H1 (cell line): ENCODE measurements around the gene DYNC2I2. TPM values are rescaled to one million over a fixed set of nuclear protein-coding genes. Genes with fewer than 3 reads are reported as not detected.

Experiments
- CTCF ChIA-PET: fragments of 300-600 bp; sonication (Branson Sonifier 250); formaldehyde crosslinking; loops from one replicate; lab custom pipeline; 2021; ENCODE audit not compliant: partially characterized antibody; lab: Charles Lee
- POLR2A ChIA-PET: fragments of 300-600 bp; sonication (Branson Sonifier 250); formaldehyde crosslinking; loops from one replicate; lab custom pipeline; 2021; ENCODE audit warnings: inconsistent platforms; ENCODE audit not compliant: partially characterized antibody; lab: Charles Lee
- DNase-seq, 2 experiments: peaks; one replicate each; pipeline versions ENCODE4 v3.0.0 to v3.0.0-alpha.2; 2010 to 2022; ENCODE audit warnings: low spot score in 2 of 2, low read depth in 1 of 2, mixed read lengths in 1 of 2
- FAIRE-seq: peaks from 2 replicates; lab custom pipeline; 2011; peaks lifted over from hg19 to GRCh38; lab: Jason Lieb, UNC
- H2AFZ ChIP-seq: 2 replicates; pipeline ENCODE4 v1.8.1; 2012; ENCODE audit warnings: low read length, inconsistent platforms
- H2AK5ac ChIP-seq: 2 replicates; pipeline ENCODE4 v1.6.1; 2013; ENCODE audit warnings: low read depth, low read length
- H2BK120ac ChIP-seq: replicated peaks from 2 replicates; pipeline ENCODE3; 2013; ENCODE audit warnings: low read depth, low read length, inconsistent platforms
- H2BK12ac ChIP-seq: 2 replicates; pipeline ENCODE4 v1.6.1; 2013; ENCODE audit warnings: low read depth, low read length
- H2BK15ac ChIP-seq: 2 replicates; pipeline ENCODE4 v1.6.1; 2013; ENCODE audit warnings: low read length
- H2BK20ac ChIP-seq: 2 replicates; pipeline ENCODE4 v1.6.1; 2013; ENCODE audit warnings: low read length
- H2BK5ac ChIP-seq: 2 replicates; pipeline ENCODE4 v1.6.1; 2013; ENCODE audit warnings: low read depth, low read length
- H3K14ac ChIP-seq: 2 replicates; pipeline ENCODE4 v1.6.1; 2013; ENCODE audit warnings: inconsistent platforms; ENCODE audit not compliant: insufficient read length
- H3K18ac ChIP-seq: 2 replicates; pipeline ENCODE4 v1.6.1; 2013; ENCODE audit warnings: low read length; ENCODE audit errors: extremely low read depth
- H3K23ac ChIP-seq: 2 replicates; pipeline ENCODE4 v1.6.1; 2013; ENCODE audit warnings: inconsistent platforms; ENCODE audit not compliant: insufficient read length
- H3K23me2 ChIP-seq: 2 replicates; pipeline ENCODE4 v1.6.1; 2013; ENCODE audit warnings: low read depth, low read length
- H3K27ac ChIP-seq: 2 replicates; pipeline ENCODE4 v1.6.1; 2011; ENCODE audit warnings: low read depth, low read length, inconsistent platforms
- H3K27me3 ChIP-seq, 4 experiments: replicated peaks in 1 of 4; 1 replicate in 1 of 4; 2 replicates in 3 of 4; pipeline versions ENCODE4 v1.6.1 to v1.8.1; 2011 to 2013; ENCODE audit warnings: low read length in 3 of 4, mild to moderate bottlenecking in 3 of 4, inconsistent platforms in 2 of 4, mixed read lengths in 2 of 4, moderate library complexity in 1 of 4; ENCODE audit not compliant: control insufficient read depth in 3 of 4, insufficient read depth in 3 of 4; ENCODE audit errors: extremely low read depth in 1 of 4
- H3K36me3 ChIP-seq, 4 experiments: 2 replicates each; pipeline versions ENCODE4 v1.6.1 to v1.8.1; 2011 to 2013; ENCODE audit warnings: mild to moderate bottlenecking in 4 of 4, low read length in 3 of 4, moderate library complexity in 2 of 4, control low read depth in 1 of 4, inconsistent platforms in 1 of 4; ENCODE audit not compliant: insufficient read depth in 4 of 4, control insufficient read depth in 2 of 4
- H3K4ac ChIP-seq: replicated peaks from 2 replicates; pipeline ENCODE3; 2013; ENCODE audit warnings: low read length, low read depth, mixed read lengths, inconsistent platforms; ENCODE audit not compliant: insufficient read length
- H3K4me1 ChIP-seq, 4 experiments: replicated peaks in 1 of 4; 1 replicate in 1 of 4; 2 replicates in 3 of 4; pipeline versions ENCODE4 v1.6.1 to v1.8.1; 2011 to 2013; ENCODE audit warnings: low read length in 3 of 4, inconsistent platforms in 2 of 4, mixed read lengths in 1 of 4; ENCODE audit not compliant: insufficient read depth in 4 of 4, control insufficient read depth in 3 of 4
- H3K4me2 ChIP-seq, 2 experiments: 2 replicates each; pipeline versions ENCODE4 v1.6.1 to v1.8.1; 2011 to 2013; ENCODE audit warnings: low read depth in 2 of 2, low read length in 2 of 2, control low read depth in 1 of 2, inconsistent platforms in 1 of 2, mild to moderate bottlenecking in 1 of 2; ENCODE audit not compliant: insufficient read depth in 1 of 2
- H3K4me3 ChIP-seq, 4 experiments: fragments of 200-600, 300-600 bp in 1 of 4; sonication (generic), shearing (Covaris generic), sonication (Bioruptor Twin) in 1 of 4; 2 replicates each; pipeline versions ENCODE4 v1.5.1 to v1.8.1; 2011 to 2016; ENCODE audit warnings: low read length in 4 of 4, low read depth in 3 of 4, control low read depth in 2 of 4, inconsistent platforms in 2 of 4, mild to moderate bottlenecking in 2 of 4, mixed read lengths in 1 of 4, moderate library complexity in 1 of 4; ENCODE audit not compliant: insufficient read depth in 2 of 4; ENCODE audit errors: extremely low read depth in 1 of 4
- H3K56ac ChIP-seq: replicated peaks from 2 replicates; pipeline ENCODE3; 2013; ENCODE audit warnings: low read depth, mild to moderate bottlenecking, mixed read lengths, low read length, inconsistent platforms; ENCODE audit not compliant: insufficient read length
- H3K79me1 ChIP-seq: 2 replicates; pipeline ENCODE4 v1.6.1; 2013; ENCODE audit warnings: low read depth, low read length, control low read depth
- H3K79me2 ChIP-seq, 2 experiments: 2 replicates each; pipeline versions ENCODE4 v1.6.1 to v1.8.1; 2012 to 2013; ENCODE audit warnings: low read length in 2 of 2, mild to moderate bottlenecking in 2 of 2, inconsistent platforms in 1 of 2; ENCODE audit not compliant: insufficient read depth in 2 of 2, control insufficient read depth in 1 of 2
- H3K9ac ChIP-seq, 4 experiments: replicated peaks in 1 of 4; 1 replicate in 1 of 4; 2 replicates in 3 of 4; pipeline versions ENCODE4 v1.6.1 to v1.8.1; 2011 to 2013; ENCODE audit warnings: low read depth in 3 of 4, low read length in 3 of 4, control low read depth in 2 of 4, mild to moderate bottlenecking in 2 of 4, moderate library complexity in 2 of 4, inconsistent platforms in 1 of 4; ENCODE audit errors: extremely low read depth in 1 of 4
- H3K9me3 ChIP-seq, 2 experiments: 2 replicates each; pipeline versions ENCODE4 v1.6.1 to v1.8.1; 2012 to 2013; ENCODE audit warnings: mild to moderate bottlenecking in 2 of 2, moderate library complexity in 2 of 2, control low read depth in 1 of 2, inconsistent platforms in 1 of 2, low read depth in 1 of 2, low read length in 1 of 2, mixed read lengths in 1 of 2; ENCODE audit not compliant: insufficient read depth in 2 of 2
- H4K20me1 ChIP-seq, 2 experiments: replicated peaks in 1 of 2; 2 replicates each; pipeline versions ENCODE3 to v1.8.1; 2011 to 2013; ENCODE audit warnings: inconsistent platforms in 2 of 2, low read length in 2 of 2, mild to moderate bottlenecking in 1 of 2; ENCODE audit not compliant: insufficient read depth in 2 of 2, control insufficient read depth in 1 of 2
- H4K5ac ChIP-seq: 2 replicates; pipeline ENCODE4 v1.6.1; 2013; ENCODE audit warnings: low read length, low read depth, mixed read lengths, inconsistent platforms; ENCODE audit not compliant: insufficient read length
- H4K8ac ChIP-seq: 2 replicates; pipeline ENCODE4 v1.8.0; 2013; ENCODE audit warnings: mild to moderate bottlenecking, moderate library complexity, low read length, inconsistent platforms; ENCODE audit not compliant: insufficient read depth; ENCODE audit errors: extremely low read depth
- H4K91ac ChIP-seq: replicated peaks from 2 replicates; pipeline ENCODE3; 2013; ENCODE audit warnings: low read length, mixed read lengths, inconsistent platforms; ENCODE audit not compliant: insufficient read length
- GABPA ChIP-seq: IDR thresholded peaks from 2 replicates; pipeline ENCODE4 v1.6.1; 2011; ENCODE audit warnings: mild to moderate bottlenecking, low read length, moderate library complexity, borderline replicate concordance; ENCODE audit not compliant: insufficient read depth
- WGBS, 2 experiments: shearing (Covaris generic) in 1 of 2; methylation state at CpG; one replicate each; pipeline versions ENCODE4 v1.1.6 to v1.1.7; 2013 to 2015; ENCODE audit warnings: low lambda C conversion rate in 2 of 2, mixed read lengths in 2 of 2, inconsistent platforms in 1 of 2, low coverage in 1 of 2, missing lambda C conversion rate in 1 of 2; ENCODE audit not compliant: insufficient replicate concordance in 2 of 2, insufficient coverage in 1 of 2, insufficient read length in 1 of 2; ENCODE audit errors: extremely low coverage in 1 of 2, missing lambda C conversion rate in 1 of 2; 5-methylcytosine and 5-hydroxymethylcytosine counted together
- polyA plus RNA-seq, 7 experiments: library from polyadenylated mRNA; depleted of rRNA in 3 of 7; stranded (reverse) in 5 of 7; unstranded in 2 of 7; fragments of >200 nt in 5 of 7; fragments of 200-250 nt in 2 of 7; gene quantifications; 1 replicate in 5 of 7; 2 replicates in 1 of 7; 4 replicates in 1 of 7; pipeline versions ENCODE4 v1.2.1 to v1.2.3, GENCODE V29; 2011 to 2013; ENCODE audit warnings: missing spikeins in 2 of 7, mixed read lengths in 2 of 7
- total RNA-seq: library from RNA; stranded (reverse); fragmentation: NEBNext Ultra II Directional; extraction: Animal tissue kit (Norgen Biotek cat#: 25700); gene quantifications from 2 replicates; pipeline ENCODE4 v1.2.1, GENCODE V29; 2021

DYNC2I2 gene
- total and polyA plus RNA-seq, 2 of the 8 experiments (the other 6 are each of a cell fraction or from before 2014, with no cell fraction given) = 58.0 to 78.5 TPM

DNA sequence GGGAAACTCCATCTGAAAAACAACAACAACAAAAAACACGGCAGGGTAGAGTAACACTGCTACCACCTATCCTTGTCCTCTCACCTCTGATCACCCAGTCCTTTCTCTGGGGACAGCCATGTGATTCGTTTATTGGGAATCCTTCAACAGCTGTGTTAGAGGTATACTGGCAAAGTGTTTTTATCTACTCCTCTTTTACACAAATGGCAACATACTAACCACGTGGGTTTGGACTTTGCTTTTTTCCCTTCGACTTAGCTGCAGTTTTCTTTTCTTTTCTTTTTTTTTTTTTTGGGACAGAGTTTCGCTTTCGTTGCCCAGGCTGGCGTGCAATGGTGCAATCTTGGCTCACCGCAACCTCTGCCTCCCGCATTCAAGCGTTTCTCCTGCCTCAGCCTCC lies 21.1 kb upstream of the DYNC2I2 start:
- Histone ChIP-seq H2BK5ac (no peak overlapping the region), H2BK15ac (no peak overlapping the region), H3K36me3 (no peaks in the 10 kb centered on the region), H2AK5ac (peak overlapping the region; percentile 84; the same call in 1 of the 2 replicates), H3K56ac (no peak overlapping the region), H3K9ac (no peak overlapping the region), H4K20me1 (no peaks in the 10 kb centered on the region), H4K8ac (no peak overlapping the region), H4K5ac (no peak overlapping the region), H3K4ac (no peak overlapping the region), H3K18ac (no peak overlapping the region), H4K91ac (no peak overlapping the region), H3K4me3 (no peak overlapping the region), H2BK20ac (no peak overlapping the region), H3K27me3 (no peaks in the 10 kb centered on the region), H3K4me1 (no peaks in the 10 kb centered on the region), H3K14ac (no peak overlapping the region), H3K79me2 (no peaks in the 10 kb centered on the region; a peak in 1 of 4 replicates), H3K23ac (no peak overlapping the region), H3K23me2 (no peaks in the 10 kb centered on the region), H3K79me1 (no peaks in the 10 kb centered on the region), H2BK120ac (no peak overlapping the region), H3K27ac (no peak overlapping the region), H2AFZ (peak overlapping the region; percentile 51; the same call in 1 of the 2 replicates), H3K9me3 (no peaks in the 10 kb centered on the region; a peak in 1 of 4 replicates), H3K4me2 (no peak overlapping the region), H2BK12ac (no peak overlapping the region)
- CTCF ChIA-PET = interaction anchor here (0.6 to 0.7 kb wide), 2 partner anchors 101 to 240 kb away, joined by 3 read pairs; no protein-coding TSS in a partner anchor
- no peak for TF ChIP-seq GABPA
- no peak for FAIRE-seq
- 84% methylated on average over 6 of the region's 10 CpGs; no CpG with 5 or more reads in 1 of the 2 experiments for WGBS, 2 experiments
- DNase-seq = no peak
- POLR2A ChIA-PET = interaction anchor here (43.1 to 46.1 kb wide), 2 partner anchors 0 to 18 kb away, joined by 1197 read pairs; partner anchors contain the start of genes DYNC2I2, PKN3 and SET
